ENCODE results near the gene STXBP5. TPM values are rescaled to one million over a fixed set of nuclear protein-coding genes. Genes with fewer than 3 reads are reported as not detected.

Gene STXBP5
- total and polyA plus RNA-seq, 9 of the 15 experiments (the other 6 are each of a cell fraction or from before 2014, with no cell fraction given) = 23.3 to 172 (median 71.5) TPM

- 0 out of 2 replicates have a peak, but pooled peaks have one; percentile 76 for TF ChIP-seq ZHX1 (conservative IDR thresholded peaks at IDR 0.05; ENCODE audit: low read length)
- TF ChIP-seq ZMIZ1 (IDR thresholded peaks at IDR 0.05; ENCODE audit: low read depth in 2 of 2, low read length in 2 of 2) = peak in 1 of 2 experiments; percentile 67; a peak in 1 of 4 replicates
- TF ChIP-seq ELF2 (CRISPR knock-in tag; IDR thresholded peaks at IDR 0.05) = no peak
- 0 out of 2 replicates have a peak, but pooled peaks have one; percentile 16 for TF ChIP-seq ZNF212 (CRISPR knock-in tag; IDR thresholded peaks at IDR 0.05)
- TF ChIP-seq ZNF583 (CRISPR knock-in tag; IDR thresholded peaks at IDR 0.05) = no peak
- TF ChIP-seq PHTF2 (CRISPR knock-in tag; IDR thresholded peaks at IDR 0.05) = no peak
- peak; percentile 88 for TF ChIP-seq ZNF584 (CRISPR knock-in tag; IDR thresholded peaks at IDR 0.05; ENCODE audit: low read depth)
- TF ChIP-seq HLTF (IDR thresholded peaks at IDR 0.05) = peak; percentile 78; the same call in 1 of the 2 replicates
- TF ChIP-seq U2AF2 (optimal IDR thresholded peaks at IDR 0.05; ENCODE audit: low read depth, low read length) = no peak
- TF ChIP-seq FOXO4 (CRISPR knock-in tag; IDR thresholded peaks at IDR 0.05) = peak; percentile 33; the same call in 1 of the 2 replicates
- no peak for TF ChIP-seq ZBTB43 (CRISPR knock-in tag; IDR thresholded peaks at IDR 0.05)
- peak; percentile 96 for TF ChIP-seq ZNF384 (IDR thresholded peaks at IDR 0.05; ENCODE audit: low read depth, low read length)
- TF ChIP-seq MIER1 (IDR thresholded peaks at IDR 0.05; ENCODE audit: low read depth) = peak; percentile 43; the same call in 1 of the 2 replicates
Observed at GRCh38 chr6:147202516-147203310, 1.5 kb upstream of the STXBP5 start (continued).

Measured in K562 (cell line).